ENCODE measurements around the gene TCAP.

GRCh38 chr17:39651923-39652586 is 13.1 kb upstream of the TCAP start:
- TF ChIP-seq RXRA (IDR thresholded peaks at IDR 0.05; ENCODE audit: borderline replicate concordance, low read depth): no peak
- no peak for TF ChIP-seq FOSL2 (IDR thresholded peaks at IDR 0.05; ENCODE audit: borderline replicate concordance, low read depth)
- no peak for TF ChIP-seq RAD21 (IDR thresholded peaks at IDR 0.05; ENCODE audit: low read length)
- TF ChIP-seq EP300 (IDR thresholded peaks at IDR 0.05; ENCODE audit: borderline replicate concordance in 1 of 2, low read depth in 1 of 2, low read length in 1 of 2): no peak
- no peak for TF ChIP-seq NFIC (IDR thresholded peaks at IDR 0.05; ENCODE audit: borderline replicate concordance)
- TF ChIP-seq CTCF (IDR thresholded peaks at IDR 0.05): no peak
- TF ChIP-seq SMC3 (IDR thresholded peaks at IDR 0.05; ENCODE audit: low read depth, low read length): no peak
- TF ChIP-seq CHD2 (IDR thresholded peaks at IDR 0.05; ENCODE audit: low read length, partially characterized antibody): no peak

All from SK-N-SH (cell line).